ENCODE results near the gene SH3GL1.

GRCh38 chr19:4403005-4403761, 2.8 kb upstream of the SH3GL1 start:
- TF ChIP-seq CTCF (IDR thresholded peaks at IDR 0.05) (no peak), POLR2A (IDR thresholded peaks at IDR 0.05) (no peak), POLR2AphosphoS5 (IDR thresholded peaks at IDR 0.05) (no peak), EP300 (IDR thresholded peaks at IDR 0.05) (no peak)

All from gastroesophageal sphincter (tissue), 3 donors.